Stimulated activated CD4-positive, alpha-beta T cell treated with anti-CD3 and anti-CD28 coated beads, Interleukin-1b, Interleukin-23, amount 100 ng/mL, for 1 hour (primary cell): Measurements from ENCODE around the gene MCL1.

ENCODE experiments used
- DNase-seq, 2 donors: peaks; one replicate each; pipeline ENCODE4 v3.0.0-alpha.2; 2020; ENCODE audit warnings: low read depth in 2 of 2

The MCL1 gene

DNA sequence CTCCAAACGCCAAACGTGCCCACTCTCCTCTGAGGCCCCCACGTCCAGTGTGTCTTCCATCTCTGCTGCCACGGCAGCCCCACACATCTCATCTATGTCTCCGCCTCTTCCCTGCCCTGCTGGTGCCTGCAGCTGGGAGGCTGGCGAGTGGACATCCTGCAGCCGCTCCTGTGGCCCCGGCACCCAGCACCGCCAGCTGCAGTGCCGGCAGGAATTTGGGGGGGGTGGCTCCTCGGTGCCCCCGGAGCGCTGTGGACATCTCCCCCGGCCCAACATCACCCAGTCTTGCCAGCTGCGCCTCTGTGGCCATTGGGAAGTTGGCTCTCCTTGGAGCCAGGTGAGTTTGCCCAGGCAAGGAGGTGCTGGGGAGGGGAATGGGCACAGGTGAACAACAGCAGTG, 21.6 kb downstream of the MCL1 start:
- no peak for DNase-seq

DNA sequence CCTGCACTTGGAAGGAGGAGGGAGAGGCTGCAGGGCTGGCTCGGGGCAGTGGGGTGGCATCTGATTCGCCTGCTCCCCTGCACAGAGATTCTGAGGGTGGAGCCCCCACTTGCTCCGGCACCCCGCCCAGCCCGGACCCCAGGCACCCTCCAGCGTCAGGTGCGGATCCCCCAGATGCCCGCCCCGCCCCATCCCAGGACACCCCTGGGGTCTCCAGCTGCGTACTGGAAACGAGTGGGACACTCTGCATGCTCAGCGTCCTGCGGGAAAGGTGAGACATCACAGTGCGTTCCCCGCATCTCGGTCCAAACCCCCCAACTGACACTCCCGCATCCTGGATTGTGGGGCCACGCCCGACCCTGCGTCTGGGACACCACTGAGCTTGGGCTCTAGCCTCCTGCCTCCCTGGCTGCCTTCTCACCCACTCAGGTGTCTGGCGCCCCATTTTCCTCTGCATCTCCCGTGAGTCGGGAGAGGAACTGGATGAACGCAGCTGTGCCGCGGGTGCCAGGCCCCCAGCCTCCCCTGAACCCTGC, 22.3 kb downstream of the MCL1 start:
- DNase-seq = no peak

GRCh38 chr1:150555971-150556865, 23.2 kb downstream of the MCL1 start:
- no peak for DNase-seq

GRCh38 chr1:150555198-150555970, 24.0 kb downstream of the MCL1 start:
- no peak for DNase-seq

DNA sequence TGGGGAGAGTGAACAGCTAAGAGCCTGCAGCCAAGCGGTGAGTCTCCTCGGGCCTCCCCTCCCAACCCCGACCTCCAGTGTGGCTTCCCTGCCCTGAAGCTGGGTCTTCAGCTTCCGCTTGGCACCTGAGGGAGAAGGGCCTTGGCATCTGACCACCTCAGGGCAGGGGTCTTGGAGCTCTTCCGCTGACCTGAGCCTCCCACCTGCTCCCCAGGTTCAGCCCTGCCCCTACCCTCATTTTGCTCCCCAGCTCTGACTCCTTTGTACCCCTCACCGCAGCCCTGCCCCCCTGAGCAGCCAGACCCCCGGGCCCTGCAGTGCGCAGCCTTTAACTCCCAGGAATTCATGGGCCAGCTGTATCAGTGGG, 25.3 kb downstream of the MCL1 start:
- no peak for DNase-seq

- DNase-seq = no peak
Measured at GRCh38 chr1:150553392-150554085, 25.9 kb downstream of the MCL1 start.

- no peak for DNase-seq
Measured at GRCh38 chr1:150552911-150553289, 26.5 kb downstream of the MCL1 start.

- no peak for DNase-seq
Measured at GRCh38 chr1:150552128-150552910, 27.1 kb downstream of the MCL1 start.

DNA sequence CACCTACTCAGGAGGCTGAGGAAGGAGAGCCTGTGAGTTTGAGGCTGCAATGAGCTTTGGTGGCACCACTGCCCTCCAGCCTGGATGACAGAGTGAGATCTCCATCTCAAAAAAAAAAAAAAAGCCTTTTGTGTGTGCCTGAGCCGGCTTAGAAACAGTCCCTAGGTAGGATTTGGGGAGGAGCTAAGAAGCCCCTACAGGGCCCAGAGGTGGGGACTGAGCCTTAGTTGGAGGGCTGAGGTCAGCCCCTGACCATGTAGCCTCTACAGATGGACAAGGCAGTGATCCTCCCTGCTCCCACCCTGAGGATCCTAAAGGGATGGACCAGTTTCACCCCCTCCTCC, 27.7 kb downstream of the MCL1 start:
- DNase-seq = no peak

- DNase-seq = no peak
Measured at GRCh38 chr1:150551051-150551783, 28.2 kb downstream of the MCL1 start.

GRCh38 chr1:150550222-150551050, 29.0 kb downstream of the MCL1 start:
- DNase-seq = no peak

DNA sequence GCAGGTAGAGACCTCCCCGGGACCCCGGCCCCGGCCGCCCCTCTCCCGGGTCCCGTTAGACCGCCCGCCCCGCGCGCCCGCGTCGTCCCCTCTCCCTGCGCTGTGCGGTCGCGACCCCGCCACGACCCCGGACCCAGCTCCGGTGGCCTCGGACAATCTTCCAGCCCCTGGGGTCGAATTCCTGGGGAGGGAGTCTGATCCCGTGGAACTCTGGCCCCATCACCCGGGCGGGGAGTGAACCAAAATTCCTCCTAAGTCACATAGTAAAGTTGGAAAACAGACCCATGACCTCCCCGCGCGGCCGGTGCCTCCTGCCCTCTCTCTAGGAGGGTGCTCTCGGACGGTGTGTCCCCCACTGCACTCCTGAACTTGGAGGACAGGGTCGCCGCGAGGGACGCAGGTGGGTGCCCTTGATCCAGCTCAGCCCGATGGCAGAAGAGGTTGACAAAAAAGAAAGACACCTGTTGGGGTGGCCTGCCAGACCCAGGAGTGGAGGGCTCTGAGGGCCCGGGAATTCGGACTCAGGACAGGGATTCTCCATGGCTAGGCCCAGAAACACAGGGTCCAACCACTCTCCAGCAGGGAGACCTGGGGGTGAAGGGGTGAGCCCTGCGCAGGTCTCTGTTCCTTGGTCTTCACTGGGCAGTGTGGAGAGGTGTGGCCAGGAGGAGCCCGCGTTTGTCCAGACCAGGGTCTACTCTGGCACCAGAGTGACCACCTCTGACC, 29.8 kb downstream of the MCL1 start:
- no peak for DNase-seq

- no peak for DNase-seq
Measured at GRCh38 chr1:150548632-150549495, 30.5 kb downstream of the MCL1 start, which contains the start of gene ADAMTSL4. Gene ADAMTSL4, plus strand, starts transcription at chr1:150549408. Its CDS starts 2,881 bp downstream, at chr1:150552289.

- no peak for DNase-seq
Measured at GRCh38 chr1:150548324-150548631, 31.1 kb downstream of the MCL1 start.

GRCh38 chr1:150546294-150546937, 33.0 kb downstream of the MCL1 start:
- DNase-seq = no peak

- no peak for DNase-seq
Measured at GRCh38 chr1:150545486-150546032, 33.9 kb downstream of the MCL1 start.

GRCh38 chr1:150544204-150544603, 35.2 kb downstream of the MCL1 start:
- no peak for DNase-seq
